Sigmoid colon (tissue), 4 donors: Measurements from ENCODE around the gene THEMIS.

Source experiments
- CTCF ChIP-seq, 4 experiments: fragments of 450-650 bp in 3 of 4; fragments of 200-600 bp in 1 of 4; IDR thresholded peaks; one replicate each; pipeline ENCODE4 v1.5.1; 2016 to 2019; ENCODE audit warnings: antibody characterized with exemption in 4 of 4, mild to moderate bottlenecking in 3 of 4, moderate library complexity in 2 of 4
- POLR2A ChIP-seq, 2 donors: fragments of 450-650 bp; IDR thresholded peaks; one replicate each; pipeline ENCODE4 v1.6.1; 2016; ENCODE audit warnings: antibody characterized with exemption in 2 of 2, mild to moderate bottlenecking in 2 of 2, moderate library complexity in 2 of 2
- POLR2AphosphoS5 ChIP-seq, 4 donors: sonication (generic); formaldehyde crosslinking; IDR thresholded peaks; one replicate each; pipeline ENCODE4 v1.6.1; 2017; ENCODE audit warnings: antibody characterized with exemption in 4 of 4

GRCh38 chr6:127768745-127769144 is 132.1 kb downstream of the THEMIS start:
- TF ChIP-seq POLR2A (IDR thresholded peaks at IDR 0.05), result no peak
- TF ChIP-seq CTCF (IDR thresholded peaks at IDR 0.05), result no peak
- no peak for TF ChIP-seq POLR2AphosphoS5 (IDR thresholded peaks at IDR 0.05)
